Lung (tissue), 12 donors: ENCODE data around the gene ATP6V0B. TPM values are rescaled to one million over a fixed set of nuclear protein-coding genes. Genes with fewer than 3 reads are reported as not detected.

Experiments
- ATAC-seq: fragments of 200-7000 bp; cut with Tn5 transposase; one replicate; pipeline ENCODE4 v1.9.1; 2020; ENCODE audit warnings: moderate number of reproducible peaks; ENCODE audit not compliant: insufficient read depth, low FRiP score
- DNase-seq, 3 donors: peaks; one replicate each; pipeline ENCODE4 v3.0.0-alpha.2; 2013 to 2017
- H3K27ac ChIP-seq, 2 donors: one replicate each; pipeline ENCODE4 v1.5.1; 2013; ENCODE audit warnings: mild to moderate bottlenecking in 2 of 2, moderate library complexity in 2 of 2, control low read depth in 1 of 2, inconsistent platforms in 1 of 2, low read depth in 1 of 2, low read length in 1 of 2
- H3K27me3 ChIP-seq, 3 donors: one replicate each; pipeline ENCODE4 v1.5.1; 2013; ENCODE audit warnings: low read length in 2 of 3; ENCODE audit not compliant: control insufficient read depth in 3 of 3, insufficient read depth in 3 of 3
- H3K36me3 ChIP-seq, 4 donors: one replicate each; pipeline ENCODE4 v1.5.1; 2013; ENCODE audit warnings: low read length in 4 of 4, mild to moderate bottlenecking in 1 of 4, moderate library complexity in 1 of 4; ENCODE audit not compliant: control insufficient read depth in 4 of 4, insufficient read depth in 4 of 4
- H3K4me1 ChIP-seq, 5 donors: one replicate each; pipeline ENCODE4 v1.5.1; 2013; ENCODE audit warnings: low read length in 5 of 5, mild to moderate bottlenecking in 2 of 5, moderate library complexity in 1 of 5; ENCODE audit not compliant: control insufficient read depth in 5 of 5, insufficient read depth in 5 of 5
- H3K4me3 ChIP-seq: one replicate; pipeline ENCODE4 v1.5.1; 2013; ENCODE audit warnings: mild to moderate bottlenecking, control low read depth, moderate library complexity
- H3K9ac ChIP-seq, 2 donors: one replicate each; pipeline ENCODE4 v1.5.1; 2013; ENCODE audit warnings: low read length in 2 of 2, control low read depth in 1 of 2; ENCODE audit not compliant: insufficient read depth in 1 of 2
- H3K9me3 ChIP-seq, 4 donors: one replicate each; pipeline ENCODE4 v1.5.1; 2013; ENCODE audit warnings: low read length in 3 of 4, mild to moderate bottlenecking in 1 of 4, moderate library complexity in 1 of 4; ENCODE audit not compliant: control insufficient read depth in 4 of 4, insufficient read depth in 3 of 4
- CTCF ChIP-seq: IDR thresholded peaks from 2 replicates; pipeline ENCODE4 v1.5.1; 2012; ENCODE audit warnings: mild to moderate bottlenecking; ENCODE audit errors: control extremely low read depth, extremely low read depth
- WGBS, 2 donors: extraction: QIAGEN DNeasy Blood & Tissue Kit; methylation state at CpG; one replicate each; pipeline ENCODE4 v1.1.7; 2013; 5-methylcytosine and 5-hydroxymethylcytosine counted together
- polyA plus RNA-seq, 2 donors: library from polyadenylated mRNA; stranded (reverse); fragments of 200-250 nt; gene quantifications; one replicate each; pipeline ENCODE4 v1.2.1, GENCODE V29; 2013
- total RNA-seq, 2 donors: library from RNA; depleted of rRNA in 1 of 2; stranded (reverse); fragments of >200 nt in 1 of 2; gene quantifications; one replicate each; pipeline ENCODE4 v1.2.1, GENCODE V29; 2014 to 2021
- donor health status: control.
- donor health status: control.
- donor health status: Bipolar disorder and iron deficiency.
- donor health status: healthy.
- donor health status: DM: yes; HTN: yes; CAD: no.

The ATP6V0B gene
- total and polyA plus RNA-seq, 4 donors, result 71.2 to 484 (median 283) TPM

DNA sequence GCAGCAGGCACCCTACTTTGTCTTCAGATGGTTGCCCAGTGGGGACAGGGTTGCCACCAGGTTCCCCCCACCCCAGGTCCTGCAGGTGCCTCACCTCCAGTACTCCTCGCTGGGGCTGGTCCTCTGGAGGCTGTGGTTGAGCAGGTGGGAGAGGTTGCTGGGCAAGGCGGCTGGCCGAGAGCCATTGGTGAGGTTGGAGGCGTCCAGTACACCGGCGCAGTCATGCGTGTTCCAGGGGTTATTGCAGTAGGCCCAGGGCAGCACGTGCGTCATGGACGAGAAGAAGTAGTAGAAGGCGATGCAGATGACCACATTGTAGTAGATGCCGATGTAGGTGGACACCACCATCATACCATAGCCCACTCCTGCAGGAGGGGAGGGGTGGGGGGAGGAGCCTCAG, 33.5 kb downstream of the ATP6V0B start:
- no peak for TF ChIP-seq CTCF
- Histone ChIP-seq H3K9me3 (no peaks in the 10 kb centered on the region), H3K9ac (no peak overlapping the region), H3K4me3 (no peak overlapping the region), H3K4me1 (peaks cover 0 to 24% (median 3%) of the 10 kb centered on the region in 5 donors), H3K27me3 (no peaks in the 10 kb centered on the region), H3K27ac (no peak overlapping the region), H3K36me3 (peaks cover 0 to 3% (median 1%) of the 10 kb centered on the region in 4 donors)
- 94 to 96% methylated on average over 12 of the region's 12 CpGs for WGBS, 2 donors
- no peak for ATAC-seq
- no peak for DNase-seq

GRCh38 chr1:44010935-44011471, 36.2 kb downstream of the ATP6V0B start:
- no peak for TF ChIP-seq CTCF
- no peak overlapping the region for H3K27ac ChIP-seq
- 79 to 85% methylated on average over 10 to 11 of the region's 11 CpGs for WGBS, 2 donors

GRCh38 chr1:44012404-44012803, 37.6 kb downstream of the ATP6V0B start:
- no peak overlapping the region for H3K4me3 ChIP-seq
- H3K9ac ChIP-seq, result no peak overlapping the region
- no peaks in the 10 kb centered on the region for H3K27me3 ChIP-seq
- no peak overlapping the region for H3K27ac ChIP-seq
- WGBS, 2 donors, result 68 to 75% methylated on average over 2 of the region's 2 CpGs
- no peaks in the 10 kb centered on the region for H3K9me3 ChIP-seq
- no peak for ATAC-seq
- peaks cover 0 to 36% (median 7%) of the 10 kb centered on the region in 5 donors for H3K4me1 ChIP-seq
- DNase-seq, result no peak
- TF ChIP-seq CTCF, result no peak
- peaks cover 0 to 3% (median 1%) of the 10 kb centered on the region in 4 donors for H3K36me3 ChIP-seq

More at GRCh38 chr1:44010935-44011471, 36.2 kb downstream of the ATP6V0B start:
- Histone ChIP-seq H3K4me1 (peaks cover 0 to 38% (median 9%) of the 10 kb centered on the region in 5 donors), H3K4me3 (no peak overlapping the region), H3K27me3 (no peaks in the 10 kb centered on the region), H3K36me3 (peaks cover 0 to 3% (median 1%) of the 10 kb centered on the region in 4 donors), H3K9me3 (no peaks in the 10 kb centered on the region), H3K9ac (no peak overlapping the region)
- ATAC-seq, result no peak
- DNase-seq, result no peak
